ENCODE data around the gene RGPD3.
"Not testable (repeated sequence)": the region's sequence is repeated elsewhere in the genome, so short reads cannot be mapped to it uniquely, and the experiment has no call there.

Gene RGPD3

DNA sequence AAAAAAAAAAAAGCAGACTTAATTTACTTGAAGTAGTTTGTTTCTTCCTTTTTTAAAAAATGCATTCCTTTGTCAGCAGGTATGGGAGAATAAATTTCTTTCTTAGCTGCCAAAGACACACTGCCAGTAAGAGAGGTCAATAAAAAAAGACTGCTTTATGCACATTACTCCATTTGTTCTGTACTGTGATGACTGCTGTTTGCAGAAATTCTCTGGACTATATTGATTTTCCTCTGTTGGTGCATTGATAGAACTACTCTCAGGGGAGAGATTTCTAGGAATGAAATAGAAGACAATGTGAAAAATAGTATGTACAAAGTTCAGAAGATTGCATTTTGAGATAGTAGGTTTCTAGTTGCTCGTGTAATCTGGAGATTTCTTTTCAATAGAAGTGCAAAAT is 11.3 kb upstream of the RGPD3 start:
- not testable (repeated sequence) for DNase-seq

DNA sequence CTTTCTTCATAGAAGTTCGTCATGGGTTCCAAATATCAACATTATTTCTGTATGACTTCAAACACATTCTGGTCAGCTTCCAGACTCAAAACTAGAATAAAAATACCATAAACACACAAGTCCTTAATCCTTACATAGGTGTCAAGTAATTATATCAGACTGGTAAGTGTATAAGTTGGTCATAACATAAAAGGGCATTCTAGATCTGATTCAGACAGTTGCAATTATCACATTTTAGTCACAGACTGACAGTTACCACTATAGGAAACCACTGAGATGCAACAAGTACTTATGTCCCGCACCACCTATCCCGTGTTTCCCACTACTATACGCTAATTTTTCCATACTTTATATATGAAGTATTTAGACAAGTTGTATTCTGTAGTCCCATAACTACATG is 9.4 kb upstream of the RGPD3 start:
- DNase-seq = not testable (repeated sequence)

DNA sequence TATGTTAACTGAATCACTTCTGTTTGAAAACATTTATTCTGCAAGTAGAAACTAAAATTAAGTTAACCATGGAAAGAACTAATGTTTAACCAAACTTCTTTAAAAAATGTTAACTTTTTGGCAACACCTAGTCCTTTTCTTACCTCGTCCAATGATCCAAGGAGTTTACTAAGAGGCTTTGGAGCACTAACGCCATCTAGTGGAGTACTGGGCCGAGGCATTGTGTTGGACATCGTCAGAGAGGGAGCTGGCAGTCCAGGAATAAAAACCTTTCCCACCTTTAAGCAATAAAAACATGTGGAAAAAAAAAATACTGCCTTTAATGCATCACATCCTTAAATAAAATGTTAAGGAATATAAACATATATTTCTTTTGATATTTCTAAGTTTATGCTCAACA is 2.4 kb upstream of the RGPD3 start:
- not testable (repeated sequence) for DNase-seq

DNA sequence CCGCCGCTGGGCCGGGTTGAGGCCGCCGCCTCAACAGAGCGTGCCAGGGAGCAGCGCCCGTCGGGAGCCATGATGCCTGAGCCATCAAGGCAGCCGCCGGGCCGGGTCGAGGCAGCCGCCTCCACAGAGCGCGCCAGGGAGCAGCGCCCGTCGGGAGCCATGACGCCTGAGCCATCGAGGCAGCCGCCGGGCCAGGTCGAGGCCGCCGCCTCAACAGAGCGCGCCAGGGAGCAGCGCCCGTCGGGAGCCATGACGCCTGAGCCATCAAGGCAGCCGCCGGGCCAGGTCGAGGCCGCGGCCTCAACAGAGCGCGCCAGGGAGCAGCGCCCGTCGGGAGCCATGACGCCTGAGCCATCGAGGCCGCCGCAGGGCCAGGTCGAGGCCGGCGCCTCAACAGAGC is 697 bp downstream of the RGPD3 start:
- DNase-seq = not testable (repeated sequence)

DNA sequence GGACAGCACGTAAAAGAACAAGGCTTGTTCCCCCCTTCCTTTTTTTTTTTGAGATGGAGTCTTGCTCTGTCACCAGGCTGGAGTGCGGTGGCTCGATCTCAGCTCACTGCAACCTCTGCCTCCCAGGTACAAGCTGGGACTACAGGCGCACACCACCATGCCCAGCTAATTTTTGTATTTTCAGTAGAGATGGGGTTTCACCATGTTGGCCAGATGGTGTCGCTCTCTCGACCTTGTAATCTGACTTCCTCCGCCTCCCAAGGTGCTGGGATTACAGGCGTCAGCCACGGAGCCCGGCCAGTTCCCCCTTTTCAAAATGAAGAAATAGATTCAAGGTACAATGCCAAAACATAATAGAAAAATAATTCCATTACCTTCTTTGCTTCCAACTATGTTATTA is 6.3 kb downstream of the RGPD3 start:
- DNase-seq = not testable (repeated sequence)

DNA sequence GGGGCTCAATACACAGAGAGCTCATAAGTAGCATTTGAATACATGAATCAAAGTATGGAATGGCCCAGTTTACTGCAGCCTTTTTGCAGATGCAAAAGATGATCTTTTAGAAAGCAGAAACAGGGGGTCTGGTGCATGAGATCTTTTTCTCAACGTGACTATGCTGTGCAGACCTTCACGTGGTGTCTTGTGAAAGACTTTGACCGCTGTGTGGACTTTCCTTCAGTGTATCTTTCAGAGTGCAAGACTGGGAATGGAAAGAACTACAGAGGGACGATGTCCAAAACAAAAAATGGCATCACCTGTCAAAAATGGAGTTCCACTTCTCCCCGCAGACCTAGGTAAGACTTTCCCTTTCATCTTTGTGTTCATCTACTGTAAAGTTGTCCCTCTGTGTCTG is 77.5 kb downstream of the RGPD3 start:
- DNase-seq = not testable (repeated sequence)

DNA sequence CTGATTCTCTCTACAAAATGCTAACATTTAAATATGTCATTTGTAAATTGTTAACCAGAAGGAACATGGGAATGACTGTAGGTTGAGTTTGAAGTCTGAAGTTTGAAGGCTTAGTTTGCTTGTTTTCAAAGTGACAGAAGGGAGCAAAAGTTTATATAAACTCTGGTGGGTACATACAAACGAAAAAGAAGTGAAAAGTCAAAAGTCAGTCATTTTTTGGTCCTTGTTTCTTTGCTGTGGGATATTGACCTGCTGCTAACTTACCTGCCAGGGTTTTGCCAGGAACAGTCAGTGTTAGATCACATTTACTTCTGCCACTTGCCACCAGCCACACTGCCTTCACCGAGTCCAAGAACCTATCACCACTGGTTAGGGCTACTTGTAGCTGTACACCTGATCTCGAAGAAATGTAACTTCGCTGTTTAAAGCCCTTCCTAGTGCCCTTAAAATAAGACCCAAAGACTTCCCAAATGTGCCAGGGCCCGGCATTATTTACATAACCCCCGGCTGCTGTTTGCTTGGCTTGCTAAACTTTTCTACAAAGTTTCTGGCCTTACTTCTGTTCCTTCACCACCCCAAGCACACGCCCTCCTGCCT is 79.3 kb downstream of the RGPD3 start:
- DNase-seq = not testable (repeated sequence)

DNA sequence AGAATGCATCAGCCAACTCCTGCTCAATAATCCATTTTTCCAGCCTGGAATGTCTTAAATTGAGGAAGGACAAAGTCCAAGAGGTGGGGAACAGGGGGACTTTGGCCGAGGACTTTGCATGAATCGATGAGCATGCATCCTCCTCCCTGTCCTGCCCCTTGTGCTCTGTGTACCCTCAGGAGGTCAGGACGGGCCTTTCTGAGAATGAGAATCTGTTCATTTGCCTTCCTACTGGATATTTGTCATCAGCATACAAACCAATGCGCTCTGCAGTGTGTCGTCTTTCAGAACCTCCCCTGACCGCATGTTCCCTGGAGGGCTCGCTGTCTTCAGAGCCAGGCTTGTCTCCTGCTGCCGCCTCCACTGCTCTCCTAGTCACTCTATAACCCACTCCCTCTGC is 83.7 kb downstream of the RGPD3 start:
- DNase-seq = not testable (repeated sequence)

DNA sequence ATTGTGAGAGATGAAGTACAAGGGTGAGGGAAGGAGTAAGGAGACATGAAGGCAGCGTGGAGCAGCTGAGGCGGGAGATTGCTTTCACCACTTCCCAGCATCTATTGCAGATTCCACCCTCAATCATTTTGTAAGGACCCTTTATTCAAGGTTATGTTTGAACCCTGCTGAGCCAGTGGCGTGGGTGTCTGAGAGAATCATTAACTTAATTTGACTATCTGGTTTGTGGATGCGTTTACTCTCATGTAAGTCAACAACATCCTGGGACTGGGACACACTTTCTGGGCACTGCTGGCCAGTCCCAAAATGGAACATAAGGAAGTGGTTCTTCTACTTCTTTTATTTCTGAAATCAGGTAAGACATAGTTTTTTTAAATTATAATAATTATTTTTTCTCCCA is 86.3 kb downstream of the RGPD3 start:
- not testable (repeated sequence) for DNase-seq

DNA sequence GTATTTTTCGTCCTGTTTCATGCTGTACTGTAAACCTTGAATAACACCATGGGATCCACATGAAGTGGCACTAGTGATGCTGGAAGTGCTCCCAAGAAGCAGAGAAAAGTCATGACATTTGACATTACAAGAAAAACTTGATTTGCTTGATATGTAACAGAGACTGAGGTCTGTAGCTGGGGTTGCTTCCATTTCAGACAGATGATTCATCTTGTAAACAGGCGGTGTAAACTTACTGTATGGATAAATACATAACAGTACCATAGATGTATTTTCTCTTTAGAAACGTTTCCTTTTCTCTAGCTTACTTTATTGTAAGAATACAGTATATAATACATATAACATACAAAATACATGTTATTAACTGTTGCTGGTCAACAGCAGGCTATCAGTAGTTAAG is 88.6 kb downstream of the RGPD3 start:
- DNase-seq = not testable (repeated sequence)

DNA sequence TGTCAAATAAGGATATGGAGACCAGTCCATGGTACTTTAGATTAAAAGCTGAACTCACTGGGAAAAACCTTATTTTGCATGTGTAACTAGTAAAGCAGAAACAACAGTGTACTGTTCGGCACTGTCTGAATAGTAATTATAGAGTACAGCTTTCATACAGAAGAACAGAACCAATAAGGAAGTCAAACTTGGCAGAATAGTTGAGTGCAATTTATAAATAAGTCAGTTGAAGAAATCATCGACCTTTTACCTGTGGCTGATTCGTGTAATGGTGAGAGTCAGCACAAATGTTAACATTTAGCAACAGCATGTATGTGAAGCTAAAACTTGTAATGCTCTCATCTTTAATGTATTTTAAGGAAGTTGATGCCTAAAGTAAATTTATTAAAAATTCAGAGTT is 99.0 kb downstream of the RGPD3 start:
- DNase-seq = not testable (repeated sequence)

DNA sequence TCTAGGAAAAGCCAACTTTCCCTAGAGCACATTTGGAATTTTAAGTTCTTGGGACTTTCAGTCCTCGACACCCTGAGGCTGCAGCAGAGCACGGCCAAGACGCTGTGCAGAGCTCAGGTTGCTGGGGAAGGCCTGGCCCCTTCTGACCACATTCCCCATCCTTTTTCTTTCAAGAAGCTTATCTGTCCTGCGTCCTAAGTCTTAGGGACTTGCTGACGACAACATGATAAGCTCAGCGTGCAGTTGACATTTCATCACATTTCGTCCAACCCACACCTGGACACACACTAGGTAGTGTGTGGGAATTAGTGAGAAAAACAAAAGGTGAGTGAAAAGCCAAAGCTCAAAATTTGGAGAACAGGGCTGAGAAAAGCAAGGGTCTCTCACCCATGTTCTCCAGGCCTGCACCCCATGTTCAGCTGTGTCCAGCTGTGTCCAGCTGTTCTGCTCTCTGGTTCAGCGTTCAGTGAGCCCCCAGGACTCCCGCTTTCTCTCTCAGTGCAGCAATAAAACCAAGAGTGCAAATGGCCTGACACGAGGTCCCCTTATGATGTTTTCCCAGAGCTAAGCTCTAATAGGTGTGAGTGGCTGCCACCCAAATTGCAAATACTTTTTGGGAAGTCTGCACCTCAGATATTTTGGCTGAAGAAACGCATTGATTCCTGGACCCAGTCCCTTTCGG is 101.9 kb downstream of the RGPD3 start:
- no peak for DNase-seq

DNA sequence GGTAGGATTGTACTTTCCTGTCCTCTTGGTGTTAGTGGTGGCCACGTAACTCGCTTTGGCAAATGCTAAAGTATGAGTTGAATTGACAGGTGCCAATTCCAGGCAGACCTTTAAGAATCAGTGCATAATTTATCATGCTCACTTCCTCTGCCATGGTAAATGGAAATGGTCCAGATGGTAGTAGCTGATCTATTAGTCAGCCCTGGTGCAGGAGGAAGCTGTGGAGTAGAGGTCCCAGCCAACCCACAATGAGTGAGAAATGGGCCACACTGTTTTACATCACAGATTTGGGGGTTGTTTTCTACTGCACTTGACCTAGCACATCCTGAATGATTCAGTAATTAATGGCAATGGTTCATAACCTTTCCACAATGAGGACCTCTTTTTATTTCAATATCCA is 104.4 kb downstream of the RGPD3 start:
- DNase-seq = no peak

DNA sequence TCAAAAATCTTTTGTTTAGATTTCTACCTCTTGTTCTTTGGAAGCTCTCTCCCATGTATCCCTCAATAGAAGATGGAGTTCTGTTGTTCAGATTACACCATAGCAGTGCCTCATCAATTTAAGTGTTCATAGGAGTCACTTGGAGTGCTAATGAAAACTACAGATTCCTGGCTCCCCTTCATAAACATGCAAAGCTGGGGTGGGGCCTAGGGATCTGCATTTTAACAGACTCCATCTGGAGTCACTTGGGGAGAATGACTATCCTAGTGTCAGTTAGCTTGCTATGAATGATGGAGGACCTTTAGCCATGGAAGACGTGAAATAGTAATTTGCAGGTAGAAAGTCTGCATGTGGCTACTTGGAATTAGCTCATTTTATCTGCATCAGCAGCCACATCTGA is 105.4 kb downstream of the RGPD3 start:
- no peak for DNase-seq

DNA sequence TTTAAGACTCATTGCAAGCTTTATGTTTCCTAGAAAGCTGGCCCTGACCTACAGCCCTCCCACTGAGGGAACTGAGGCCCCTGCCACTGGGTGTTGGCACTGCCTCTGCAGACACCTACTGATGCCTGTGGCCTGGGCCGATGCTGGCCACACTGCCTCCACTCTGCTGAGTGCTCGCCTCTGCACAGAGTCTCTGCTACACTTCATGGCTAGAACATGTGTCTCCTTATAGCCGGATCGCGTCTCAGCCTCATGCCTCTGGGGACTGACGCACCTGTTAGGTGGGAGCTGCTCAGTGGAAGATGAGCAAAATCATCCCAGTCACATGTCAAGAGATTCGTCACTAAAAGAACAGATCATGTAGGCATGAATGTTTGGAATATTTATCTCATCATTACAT is 108.7 kb downstream of the RGPD3 start:
- no peak for DNase-seq

DNA sequence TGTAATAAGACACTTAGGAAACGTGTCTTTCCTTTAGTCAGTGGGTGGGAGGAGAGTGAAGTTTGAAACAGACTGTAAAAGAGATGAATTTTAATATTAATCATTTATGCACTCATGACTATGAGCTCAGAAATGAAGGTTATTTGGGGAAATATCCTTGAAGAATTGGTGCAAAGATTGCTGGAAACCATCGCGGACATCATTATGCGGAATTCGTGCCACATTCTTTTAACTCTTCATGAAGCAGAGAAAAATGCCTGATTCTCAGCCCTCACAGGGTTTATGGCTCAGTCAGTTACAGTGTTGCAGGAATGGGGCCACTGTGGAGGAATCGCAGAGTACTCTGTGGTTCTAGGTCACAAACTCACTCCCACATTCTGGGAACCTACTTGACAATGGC is 109.7 kb downstream of the RGPD3 start:
- DNase-seq = no peak

DNA sequence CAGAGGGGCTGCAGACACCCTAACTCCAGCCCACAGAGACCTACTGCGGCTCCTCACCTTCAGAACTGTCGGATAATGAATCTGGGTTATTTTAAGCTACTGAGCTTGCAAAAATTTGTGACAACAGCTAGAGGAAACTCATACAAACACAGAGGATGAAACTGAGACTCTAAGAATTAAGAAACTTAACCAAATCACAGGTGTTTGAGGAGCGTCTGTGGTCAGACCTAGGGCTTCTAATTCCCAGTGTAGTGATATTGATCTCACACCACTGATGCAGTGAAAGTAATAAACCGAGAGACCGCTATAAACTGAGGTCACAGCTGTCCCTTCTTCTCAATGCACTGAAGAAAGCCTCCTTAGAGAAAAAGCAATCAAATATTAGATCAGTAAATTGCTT is 110.1 kb downstream of the RGPD3 start:
- no peak for DNase-seq

DNA sequence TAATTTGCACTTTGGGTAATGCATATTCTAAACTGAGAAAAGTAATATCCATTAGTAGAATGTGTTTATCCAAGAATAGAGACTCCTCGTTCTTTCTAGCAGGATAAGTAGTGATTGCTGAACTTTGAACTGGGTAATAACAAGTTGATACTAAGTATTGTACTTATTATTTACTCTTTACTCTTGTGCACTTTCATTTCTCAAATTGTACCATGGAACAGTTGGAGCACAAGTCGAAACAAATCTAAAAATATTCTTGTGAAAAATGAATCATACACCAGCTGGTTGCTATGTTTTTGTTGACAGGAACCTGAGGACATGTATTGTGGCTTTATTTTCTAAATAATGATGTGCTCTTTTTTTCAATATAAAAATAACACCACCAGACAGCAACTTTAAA is 111.9 kb downstream of the RGPD3 start:
- no peak for DNase-seq

DNA sequence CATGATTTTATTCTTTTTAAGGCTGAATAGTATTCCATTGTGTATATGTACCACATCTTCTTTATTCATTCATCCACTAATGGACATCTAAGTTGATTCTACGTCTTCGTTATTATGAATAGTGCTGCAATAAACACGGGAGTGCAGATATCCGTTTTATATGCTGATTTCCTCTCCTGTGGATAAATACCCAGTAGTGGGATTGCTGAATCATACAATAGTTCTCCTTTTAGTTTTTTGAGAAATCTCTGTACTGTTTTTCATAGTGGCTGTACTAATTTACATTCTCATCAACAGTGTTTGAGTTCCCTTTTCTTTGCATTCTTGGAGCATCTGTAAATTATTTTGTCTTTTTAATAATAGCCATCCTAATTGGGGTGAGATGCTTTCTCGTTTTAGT is 114.5 kb downstream of the RGPD3 start:
- DNase-seq = no peak

DNA sequence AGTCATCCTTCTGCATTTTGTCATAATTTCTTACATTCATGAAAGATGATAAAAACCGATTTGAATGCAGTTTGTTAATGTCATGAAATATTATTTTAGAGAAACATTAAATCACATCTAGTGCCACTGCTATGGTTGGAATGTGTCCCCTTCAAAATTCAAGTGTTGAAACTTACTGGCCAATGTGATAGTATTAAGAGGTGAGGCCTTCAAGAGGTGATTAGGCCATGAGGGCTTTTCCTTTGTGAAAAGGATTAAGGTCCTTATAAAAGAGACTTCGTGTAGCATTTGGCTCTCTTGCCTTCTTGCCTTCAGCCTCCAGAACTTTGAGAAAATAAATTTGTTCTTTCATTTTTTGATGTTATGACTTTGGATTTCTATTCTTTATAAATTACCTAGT is 117.2 kb downstream of the RGPD3 start:
- DNase-seq = no peak

DNA sequence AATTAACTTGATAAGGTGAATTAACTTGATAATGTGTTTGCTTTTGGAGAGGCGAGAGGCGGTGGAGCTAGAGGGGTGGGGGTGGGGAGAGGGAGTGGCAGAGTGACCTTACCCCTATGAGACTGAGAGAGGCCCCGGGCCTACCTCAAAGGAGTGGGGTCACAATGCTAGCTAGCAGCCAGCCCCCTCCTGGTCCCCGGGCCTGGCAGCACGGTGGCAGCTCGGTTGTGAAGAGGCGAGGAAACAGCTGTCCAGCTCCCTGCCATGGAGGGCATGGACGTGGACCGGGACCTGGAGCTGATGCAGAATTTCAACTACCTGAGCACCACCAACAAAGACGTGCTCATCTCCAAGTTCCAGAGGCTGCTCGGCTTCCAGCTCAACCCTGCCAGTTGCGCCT is 123.9 kb downstream of the RGPD3 start:
- DNase-seq = no peak

DNA sequence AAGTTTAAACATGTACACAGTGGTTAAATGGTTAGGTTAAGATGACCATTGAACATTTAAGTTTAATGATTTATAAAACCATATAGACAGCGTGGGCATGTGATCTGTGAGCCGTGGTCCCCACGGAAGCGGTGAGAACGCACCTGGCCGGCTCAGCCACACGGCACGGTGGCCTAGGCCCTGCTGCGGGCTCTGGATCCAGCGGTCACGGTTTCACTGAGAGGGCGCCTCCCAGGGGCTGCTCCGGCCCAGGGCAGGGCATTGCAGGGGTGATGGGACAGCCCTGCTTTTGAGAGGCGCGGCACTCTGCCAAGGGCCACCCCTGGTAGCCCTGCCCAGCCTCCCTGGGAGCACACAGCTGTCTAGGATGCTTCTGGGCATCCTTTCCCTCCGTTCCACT is 124.9 kb downstream of the RGPD3 start:
- DNase-seq = no peak

DNA sequence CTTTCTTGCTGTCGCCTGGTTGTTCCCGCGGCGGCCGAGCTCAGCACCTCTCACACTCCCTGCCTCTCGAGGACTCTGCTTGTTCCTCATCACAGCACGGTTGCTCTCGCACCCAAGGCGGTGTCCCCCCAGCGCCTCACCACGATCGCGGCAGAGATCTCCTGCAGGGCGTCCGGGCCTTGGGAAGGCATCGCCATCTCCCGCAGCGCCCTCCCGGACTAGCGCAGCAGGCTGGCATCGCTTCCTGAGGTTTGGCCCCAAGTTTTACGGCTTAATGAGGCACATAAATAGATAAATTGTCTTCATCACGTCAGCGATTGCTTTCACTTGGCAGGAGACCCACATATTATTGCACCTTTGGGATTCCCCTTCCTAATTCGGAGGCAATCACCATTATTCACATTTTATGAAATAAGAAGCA is 125.4 kb downstream of the RGPD3 start:
- DNase-seq = no peak

DNA sequence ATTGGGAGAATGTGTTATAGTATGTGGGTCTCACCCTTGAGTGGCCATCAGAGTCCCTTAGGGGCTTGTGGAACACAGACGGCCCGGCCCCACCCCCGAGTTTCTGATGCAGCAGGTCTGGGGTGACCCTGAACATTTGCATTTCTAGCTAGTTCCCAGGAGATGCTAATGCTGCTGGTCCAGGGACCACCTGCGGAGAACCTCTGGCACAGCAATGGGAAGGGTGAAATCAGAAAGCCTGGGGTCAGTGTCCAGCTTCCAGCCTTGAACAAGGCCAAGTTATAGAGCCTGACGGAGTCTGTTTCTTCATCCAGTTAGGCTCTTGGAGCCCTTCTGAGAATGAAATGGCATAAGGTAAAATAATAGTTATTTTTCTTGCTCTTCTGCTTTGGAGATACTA is 126.5 kb downstream of the RGPD3 start:
- no peak for DNase-seq

Data from NCI-H345 (cell line).